NCI-H345 treated with DMSO at 0.1 percent for 48 hours (cell line): ENCODE data around the gene GLRX2.
"Not testable (repeated sequence)": the region's sequence is repeated elsewhere in the genome, so short reads cannot be mapped to it uniquely, and the experiment has no call there.

Experiments
- DNase-seq: peaks from one replicate; lab custom pipeline; 2025; ENCODE audit not compliant: unreplicated experiment; lab: John Stamatoyannopoulos, UW

The GLRX2 gene

DNA sequence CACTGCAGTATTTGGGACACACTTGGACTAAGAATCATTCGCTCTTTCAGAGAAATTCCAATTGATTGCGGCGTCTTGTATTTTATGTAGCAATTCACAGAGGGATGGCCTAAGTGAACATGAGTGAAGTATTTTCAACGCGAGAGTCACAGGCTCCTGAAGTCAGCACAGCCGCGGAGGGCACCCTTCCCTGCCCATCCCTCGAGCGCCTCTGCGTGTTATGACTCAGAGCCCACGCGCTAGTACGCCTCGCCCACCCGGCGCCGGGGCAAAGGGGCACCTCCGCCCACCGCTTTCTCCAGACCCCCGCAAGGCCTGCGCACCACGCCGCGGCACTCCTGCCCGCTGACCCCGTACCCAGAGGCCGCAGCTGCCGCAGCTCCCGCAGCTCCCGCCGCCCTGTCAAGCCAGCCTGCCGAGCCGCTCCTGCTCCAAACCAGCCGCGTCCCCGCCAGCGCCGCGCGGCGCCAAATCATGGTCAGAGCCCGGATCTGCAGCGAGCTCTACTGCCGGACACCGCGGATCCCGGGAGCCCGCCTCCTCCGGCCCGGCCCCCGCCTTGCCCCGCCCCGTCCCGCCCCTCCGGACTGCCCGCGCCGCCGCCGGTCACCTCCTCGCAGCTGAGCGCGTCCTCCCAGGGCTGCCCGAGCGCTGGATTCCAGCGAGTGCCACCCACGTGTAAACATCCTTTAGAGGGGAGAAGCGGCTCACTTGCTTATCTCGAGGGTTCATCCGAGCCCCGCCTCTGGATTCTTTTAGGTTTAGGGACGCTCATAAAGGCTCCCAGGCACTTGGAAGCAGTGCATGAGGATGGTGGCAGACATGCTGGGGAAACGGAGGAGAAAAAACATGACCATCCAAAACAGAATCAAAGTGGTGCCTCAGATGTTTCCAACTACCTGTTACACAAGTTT is at the start of gene GLRX2:
TSS of gene GLRX2 (minus strand) at position 508 of the 914 bp plus-strand sequence. CDS start at position 476, 32 bp downstream.
- peak; percentile 38 for DNase-seq

DNA sequence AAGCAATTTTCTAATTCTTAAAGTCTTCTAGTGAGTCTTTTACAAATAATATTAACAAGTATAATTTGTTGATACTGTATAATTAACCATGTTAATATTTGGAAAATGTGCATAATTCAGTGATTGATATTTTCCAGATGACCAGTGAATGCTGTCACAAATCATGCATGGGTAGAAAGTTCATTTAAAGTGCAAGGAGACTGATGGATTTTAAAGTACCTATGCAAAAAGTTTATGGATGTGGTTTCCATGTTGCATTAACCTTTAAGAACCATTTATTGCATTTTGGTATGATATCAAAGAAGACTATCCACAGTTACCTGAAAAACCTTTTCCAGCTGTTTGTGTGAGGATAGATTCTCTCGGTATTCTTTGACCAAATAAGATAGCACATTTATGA is 39.8 kb upstream of the GLRX2 start:
- DNase-seq = no peak

- DNase-seq = no peak
Observed at GRCh38 chr1:193144361-193144938, 39.2 kb upstream of the GLRX2 start.

DNA sequence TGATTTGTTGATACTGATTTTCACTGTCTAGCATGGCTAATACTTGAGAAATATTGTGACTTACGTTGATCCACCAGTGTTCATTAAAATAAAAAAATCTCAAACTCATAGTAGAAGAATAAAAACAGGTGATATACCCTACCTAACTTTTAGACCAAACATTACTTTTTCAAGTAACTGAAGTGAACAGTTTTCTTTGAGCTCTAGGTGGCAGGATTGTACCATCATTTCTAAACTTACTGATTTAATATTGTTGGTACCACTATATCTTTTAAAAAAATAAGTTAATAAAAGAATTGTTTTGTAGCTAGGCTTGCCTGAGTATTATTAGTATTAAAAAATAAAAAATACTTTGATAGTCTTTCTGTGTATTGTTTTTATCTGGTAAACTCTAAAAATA is 38.1 kb upstream of the GLRX2 start:
- no peak for DNase-seq

- DNase-seq = no peak
Observed at GRCh38 chr1:193142409-193142808, 37.2 kb upstream of the GLRX2 start.

DNA sequence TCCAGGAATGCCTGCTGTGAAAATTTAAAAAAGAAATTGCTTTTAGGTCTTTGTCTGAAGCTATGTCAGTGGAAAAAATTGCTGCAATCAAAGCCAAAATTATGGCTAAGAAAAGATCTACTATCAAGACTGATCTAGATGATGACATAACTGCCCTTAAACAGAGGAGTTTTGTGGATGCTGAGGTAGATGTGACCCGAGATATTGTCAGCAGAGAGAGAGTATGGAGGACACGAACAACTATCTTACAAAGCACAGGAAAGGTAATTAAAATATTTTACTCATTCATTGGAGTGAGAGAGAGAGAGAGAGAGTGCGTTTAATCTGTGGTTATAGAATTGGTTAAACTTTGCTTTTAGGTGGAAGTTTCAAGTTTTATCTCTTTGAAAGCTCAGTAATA is 36.6 kb upstream of the GLRX2 start:
- no peak for DNase-seq

DNA sequence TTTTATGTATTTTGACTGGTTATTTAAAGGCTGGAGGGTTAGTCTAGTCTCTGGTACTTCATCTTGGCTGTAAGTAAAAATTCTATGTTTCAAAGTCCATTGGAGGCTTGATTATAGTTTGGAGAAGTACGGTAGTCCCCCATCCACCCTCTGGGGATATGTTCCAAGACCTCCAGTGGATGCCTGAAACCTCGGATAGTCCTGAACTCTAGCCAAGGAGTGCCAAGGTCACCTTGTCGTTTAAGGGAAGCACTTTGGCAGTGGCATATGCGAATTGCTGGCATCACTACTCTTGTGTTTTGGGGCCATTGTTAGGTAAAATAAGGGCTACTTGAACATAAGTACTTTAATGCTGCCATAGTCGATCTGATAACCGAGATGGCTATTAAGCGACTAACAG is 35.0 kb upstream of the GLRX2 start:
- DNase-seq = no peak

GRCh38 chr1:193131266-193131860 is 26.1 kb upstream of the GLRX2 start:
- no peak for DNase-seq

DNA sequence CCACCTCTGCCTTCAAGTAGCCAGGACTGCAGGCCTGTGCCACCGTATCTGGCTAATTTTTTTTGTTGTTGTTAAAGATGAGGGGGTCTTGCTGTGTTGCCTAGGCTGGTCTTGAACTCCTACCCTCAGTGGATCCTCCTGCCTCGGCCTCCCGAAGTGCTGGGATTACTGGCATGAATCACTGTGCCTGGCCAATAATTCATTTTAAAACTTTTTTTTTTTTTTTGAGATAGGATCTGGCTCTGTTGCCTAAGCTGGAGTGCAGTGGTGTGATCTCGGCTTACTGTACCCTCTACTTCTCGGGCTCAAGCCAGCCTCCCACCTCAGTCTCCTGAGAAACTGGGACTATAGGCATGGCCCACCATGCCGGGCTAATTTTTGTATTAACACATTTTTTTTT is 20.2 kb upstream of the GLRX2 start:
- DNase-seq = no peak

- DNase-seq = no peak
Observed at GRCh38 chr1:193123751-193124150, 18.5 kb upstream of the GLRX2 start.

DNA sequence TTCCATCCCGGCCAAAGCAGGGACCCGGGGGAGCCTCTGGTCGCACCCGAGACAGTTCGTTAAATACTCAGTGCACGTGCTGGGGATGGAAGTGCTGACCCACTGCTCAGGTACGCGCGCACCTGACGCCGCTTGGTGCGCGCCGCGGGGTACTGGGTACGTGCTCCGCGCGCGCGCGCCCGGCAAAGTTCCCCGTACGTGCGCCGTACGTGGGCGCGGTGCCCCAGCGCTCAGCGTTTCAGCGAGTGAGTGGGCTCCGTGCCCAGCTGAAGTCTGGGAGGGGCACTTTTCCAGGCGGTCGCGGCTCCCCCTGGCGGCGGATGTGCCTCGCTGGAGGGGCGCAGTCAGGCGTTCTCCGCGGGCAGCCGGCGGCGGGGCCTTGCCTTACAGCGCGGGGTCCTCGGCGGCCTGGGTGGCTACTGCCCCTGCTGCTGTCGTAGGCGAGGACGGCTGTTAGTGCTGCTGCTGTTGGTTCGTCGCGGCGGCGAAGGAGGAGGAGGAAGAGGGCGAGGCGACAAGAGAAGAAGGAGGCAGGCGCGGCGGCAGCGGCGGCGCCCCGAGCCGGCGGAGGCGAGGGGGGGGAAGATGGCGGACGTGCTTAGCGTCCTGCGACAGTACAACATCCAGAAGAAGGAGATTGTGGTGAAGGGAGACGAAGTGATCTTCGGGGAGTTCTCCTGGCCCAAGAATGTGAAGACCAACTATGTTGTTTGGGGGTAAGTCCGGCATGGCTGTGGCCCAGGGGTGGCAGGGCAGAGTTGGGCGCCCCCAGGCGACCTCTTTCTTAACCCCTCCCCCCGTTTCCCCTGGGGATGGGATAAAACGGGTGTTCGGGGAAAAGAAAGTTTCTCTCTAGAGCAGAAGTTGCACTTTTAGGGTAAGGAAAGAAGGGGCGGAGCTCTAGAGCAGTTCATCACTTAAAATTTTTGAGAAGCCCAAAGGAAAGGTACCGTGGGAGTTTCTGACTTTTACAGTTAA is 16.7 kb upstream of the GLRX2 start, which contains the start of gene CDC73:
TSS of gene CDC73 (plus strand) at position 416 of the 978 bp plus-strand sequence. CDS start at position 586, 170 bp downstream.
- peak; percentile 83 for DNase-seq

DNA sequence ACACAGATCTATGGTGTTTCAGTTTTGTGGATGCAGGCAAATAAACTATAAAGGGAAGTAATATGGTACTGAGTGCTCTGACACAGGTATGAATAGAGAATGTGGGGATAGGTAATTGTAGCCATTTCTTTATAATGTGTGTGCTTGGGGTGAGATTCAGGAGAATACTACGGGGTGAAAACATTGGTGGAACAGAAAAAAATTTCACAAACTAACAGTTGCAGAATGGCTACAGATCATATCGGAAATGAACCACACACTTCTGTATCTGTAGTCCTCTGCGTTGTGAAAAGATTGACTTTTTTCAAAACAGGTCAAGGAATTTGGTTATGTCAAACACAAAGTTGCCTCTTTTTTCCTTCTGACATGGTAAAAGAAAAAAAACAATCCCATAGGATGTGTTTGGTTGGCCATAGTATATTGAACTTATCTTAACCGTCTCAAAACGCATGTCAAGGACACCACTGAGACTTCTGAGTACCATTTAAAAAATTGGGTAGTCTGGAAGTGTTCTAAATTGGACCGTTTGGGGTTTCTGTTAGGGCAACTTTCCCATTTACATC is 15.5 kb upstream of the GLRX2 start:
- no peak for DNase-seq

DNA sequence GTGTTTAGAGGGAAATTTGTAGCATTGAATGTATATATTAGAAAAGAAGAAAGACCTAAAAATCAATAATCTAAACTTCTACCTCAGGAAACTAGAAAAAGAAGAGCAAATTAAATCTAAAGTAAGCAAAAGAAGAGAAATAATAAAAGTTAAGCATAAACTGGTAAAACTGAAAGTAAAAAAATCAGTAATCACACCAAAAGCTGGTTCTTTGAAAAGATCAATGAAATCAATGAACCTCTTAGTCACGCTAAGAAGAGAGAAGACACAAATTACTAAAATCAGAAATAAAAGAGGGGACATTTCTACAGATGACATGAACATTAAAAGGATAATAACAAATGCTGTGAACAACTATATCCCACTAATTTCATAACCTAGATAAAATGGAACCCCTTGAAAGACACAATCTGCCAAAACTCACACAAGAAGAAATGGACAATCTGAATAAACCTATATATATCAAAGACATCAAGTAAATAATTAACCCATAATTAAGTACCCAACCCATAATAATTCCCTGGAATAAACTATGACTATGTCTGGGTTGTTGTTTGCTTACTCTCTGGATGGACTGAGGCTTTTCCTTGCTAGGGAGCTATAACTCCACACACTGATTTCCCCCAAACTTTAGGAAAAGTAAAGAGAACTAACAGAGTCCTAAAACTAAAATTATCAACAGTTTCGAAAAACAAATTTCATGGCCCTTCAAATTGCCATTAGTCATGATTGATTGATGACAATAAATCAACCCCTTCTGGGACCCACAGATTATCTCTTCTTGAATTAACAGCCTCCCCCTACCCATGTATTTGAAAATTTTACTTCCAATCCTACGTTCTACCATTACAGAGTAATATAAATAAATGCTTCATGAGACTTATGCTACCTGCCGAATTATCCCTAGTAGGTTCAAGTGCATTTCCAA is 13.9 kb upstream of the GLRX2 start:
- DNase-seq = no peak

- DNase-seq = no peak
Observed at GRCh38 chr1:193118194-193118593, 13.0 kb upstream of the GLRX2 start.

- DNase-seq = not testable (repeated sequence)
Observed at GRCh38 chr1:193117167-193117566, 12.0 kb upstream of the GLRX2 start.

DNA sequence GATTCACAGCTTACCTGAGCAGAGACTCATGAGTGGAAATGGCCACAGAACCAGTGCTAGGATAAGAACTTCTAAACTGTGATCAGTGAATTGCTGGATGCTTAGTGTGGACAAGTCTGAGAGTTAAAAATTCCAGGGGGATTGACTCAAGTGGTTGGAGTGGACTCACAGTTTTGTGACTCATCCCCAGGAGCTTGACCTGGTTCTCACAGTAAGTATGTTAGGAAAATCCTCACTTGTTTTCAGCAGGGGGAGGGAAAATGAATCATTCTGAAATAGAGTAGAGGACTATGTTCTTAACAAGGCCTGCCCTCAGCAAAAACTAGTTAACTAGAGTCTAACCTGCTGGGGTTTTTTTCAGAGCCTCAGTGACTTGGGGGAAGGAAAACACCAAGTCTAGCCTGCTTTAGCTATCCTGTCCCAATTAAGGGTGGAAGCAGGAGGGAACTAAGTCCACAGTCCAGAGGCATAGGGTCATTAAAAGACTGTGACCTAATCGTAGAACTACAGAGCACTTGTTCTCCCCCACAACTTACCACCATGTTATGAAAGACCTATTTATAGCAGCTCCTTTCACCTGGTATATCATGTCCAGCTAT is 10.5 kb upstream of the GLRX2 start:
- no peak for DNase-seq

- no peak for DNase-seq
Observed at GRCh38 chr1:193114485-193115095, 9.4 kb upstream of the GLRX2 start.

- DNase-seq = no peak
Observed at GRCh38 chr1:193113992-193114332, 8.7 kb upstream of the GLRX2 start.
